ENCODE results near the gene ARFGAP3.

ARFGAP3 gene

GRCh38 chr22:42857845-42858481, 890 bp upstream of the ARFGAP3 start:
- peak; percentile 50 for DNase-seq

- DNase-seq: no peak
Measured at GRCh38 chr22:42856179-42856864, 751 bp downstream of the ARFGAP3 start.

- no peak for DNase-seq
Measured at GRCh38 chr22:42855721-42856120, 1.4 kb downstream of the ARFGAP3 start.

GRCh38 chr22:42855211-42855610, 1.9 kb downstream of the ARFGAP3 start:
- no peak for DNase-seq

GRCh38 chr22:42848941-42849550, 8.0 kb downstream of the ARFGAP3 start:
- no peak for DNase-seq

DNA sequence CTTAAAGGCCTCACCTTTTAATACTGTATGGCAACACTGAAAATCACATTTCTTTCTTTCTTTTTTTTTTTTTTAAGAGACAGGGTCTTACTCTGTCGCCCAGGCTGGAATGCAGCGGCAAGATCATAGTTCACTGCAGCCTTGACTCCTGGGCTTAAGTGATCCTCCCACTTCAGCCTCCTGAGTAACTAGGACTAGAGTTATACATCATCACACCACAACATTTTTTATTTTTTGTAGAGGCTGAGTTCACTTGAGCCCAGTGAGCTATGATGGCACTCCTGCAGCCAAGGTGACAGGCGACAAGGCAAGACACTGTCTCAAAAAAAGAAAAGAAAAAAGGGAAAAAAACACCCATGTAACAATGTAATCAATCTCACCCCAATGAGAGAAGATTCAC, 10.0 kb downstream of the ARFGAP3 start:
- no peak for DNase-seq

GRCh38 chr22:42844756-42845155, 12.3 kb downstream of the ARFGAP3 start:
- no peak for DNase-seq

DNA sequence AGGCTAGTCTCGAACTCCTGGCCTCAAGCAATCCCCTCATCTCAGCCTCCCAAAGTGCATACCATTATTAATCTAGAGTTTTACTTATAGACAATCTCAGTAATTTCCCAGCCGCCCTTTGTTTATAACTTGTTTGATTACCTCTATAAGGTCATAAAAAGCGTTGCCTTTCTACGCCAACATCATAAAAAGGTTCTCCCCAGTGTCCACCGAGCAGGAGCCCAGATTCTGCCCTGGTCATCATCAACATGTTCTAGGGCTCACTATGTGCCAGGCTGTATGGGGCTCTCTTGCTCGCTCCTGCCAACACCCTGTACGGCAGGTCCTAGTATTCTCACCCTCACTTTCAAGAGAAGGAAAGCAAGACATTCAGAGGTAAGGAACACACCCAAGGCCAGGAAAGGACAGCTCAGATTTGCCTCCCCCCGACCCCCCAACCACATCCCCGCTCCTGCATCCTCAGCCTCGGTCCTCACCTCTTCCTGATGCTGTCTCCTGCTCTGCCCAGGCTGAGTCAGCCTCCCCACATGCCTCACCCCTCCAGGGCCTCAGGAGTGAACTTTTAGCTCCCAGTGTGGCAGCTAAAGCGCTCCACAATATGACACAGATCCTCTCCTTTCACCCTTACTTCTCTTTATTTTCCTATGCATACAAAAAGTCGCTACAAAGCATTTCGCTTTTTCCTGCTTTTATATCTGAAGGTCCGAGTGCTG, 14.3 kb downstream of the ARFGAP3 start:
- no peak for DNase-seq

DNA sequence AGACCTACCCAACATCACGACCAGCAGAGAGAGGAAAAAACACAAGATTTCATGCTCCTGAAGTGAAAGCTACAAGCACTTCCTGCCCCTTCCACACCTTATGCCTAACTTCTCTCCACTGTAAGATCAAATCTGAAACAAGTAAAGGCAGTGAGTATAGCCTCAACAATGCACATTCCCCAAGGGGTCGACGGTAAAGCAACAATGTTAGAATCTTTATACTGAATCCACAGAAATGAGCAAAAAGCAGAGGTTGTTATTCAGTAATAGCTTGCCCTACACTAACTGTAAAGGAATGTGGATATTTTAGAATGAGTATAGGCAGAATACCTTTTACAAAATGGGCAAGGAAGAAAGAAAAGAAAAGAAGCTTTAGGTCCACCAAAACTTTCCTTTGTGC, 15.6 kb downstream of the ARFGAP3 start:
- DNase-seq: no peak

DNA sequence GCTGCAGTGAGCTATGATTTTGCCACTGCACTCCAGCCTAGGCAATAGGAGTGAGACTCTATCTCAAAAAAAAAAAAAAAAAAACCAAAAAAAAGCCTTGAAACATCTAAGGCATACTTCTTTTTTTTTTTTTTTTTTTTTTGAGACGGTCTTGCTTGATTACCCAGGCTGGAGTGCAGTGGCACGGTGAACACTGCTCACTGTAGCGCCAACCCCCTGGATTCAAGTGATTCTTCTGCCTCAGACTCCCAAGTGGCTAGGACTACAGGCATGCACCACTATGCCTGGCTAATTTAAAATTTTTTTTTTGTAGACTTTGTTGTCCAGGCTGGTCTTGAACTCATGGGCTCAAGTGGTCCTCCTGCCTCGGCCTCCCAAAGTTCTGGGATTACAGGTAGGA, 19.5 kb downstream of the ARFGAP3 start:
- DNase-seq: no peak

- DNase-seq: no peak
Measured at GRCh38 chr22:42836026-42836425, 21.0 kb downstream of the ARFGAP3 start.

DNA sequence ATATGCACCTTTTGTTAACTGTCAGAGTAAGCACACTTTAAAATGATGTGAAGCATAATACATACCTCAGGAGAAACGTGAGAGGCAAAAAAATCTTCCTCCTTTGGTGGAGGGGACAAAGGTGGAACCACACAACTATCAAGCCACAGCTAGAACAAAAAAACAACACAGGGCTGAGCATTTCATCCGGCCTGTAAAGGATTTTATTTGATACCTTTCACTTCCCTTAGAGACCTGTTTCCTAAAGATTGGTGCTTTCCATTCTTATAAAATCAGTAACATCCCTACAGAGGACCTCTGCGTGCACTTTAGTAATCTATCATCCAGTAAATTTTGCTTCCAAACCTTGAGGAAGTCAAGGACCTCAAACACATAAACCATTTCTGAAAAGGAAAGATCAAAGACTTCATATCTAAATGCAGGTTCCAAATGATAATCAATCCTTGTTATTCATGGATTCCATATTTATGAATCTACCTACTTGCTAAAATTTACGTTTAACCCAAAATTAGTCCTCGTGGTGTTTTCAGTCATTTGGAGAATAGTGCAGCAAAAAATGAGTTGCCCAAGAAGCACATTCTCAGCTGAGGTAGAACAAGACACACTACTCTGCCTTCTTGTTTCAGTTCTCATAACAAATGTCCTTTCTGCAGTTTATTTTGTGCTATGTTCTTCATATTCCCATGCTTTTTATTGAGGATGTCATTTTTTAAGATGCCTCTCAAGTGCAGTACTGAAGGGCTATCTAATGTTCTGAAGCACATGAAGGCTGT, 22.7 kb downstream of the ARFGAP3 start:
- no peak for DNase-seq

- no peak for DNase-seq
Measured at GRCh38 chr22:42833104-42833503, 24.0 kb downstream of the ARFGAP3 start.

DNA sequence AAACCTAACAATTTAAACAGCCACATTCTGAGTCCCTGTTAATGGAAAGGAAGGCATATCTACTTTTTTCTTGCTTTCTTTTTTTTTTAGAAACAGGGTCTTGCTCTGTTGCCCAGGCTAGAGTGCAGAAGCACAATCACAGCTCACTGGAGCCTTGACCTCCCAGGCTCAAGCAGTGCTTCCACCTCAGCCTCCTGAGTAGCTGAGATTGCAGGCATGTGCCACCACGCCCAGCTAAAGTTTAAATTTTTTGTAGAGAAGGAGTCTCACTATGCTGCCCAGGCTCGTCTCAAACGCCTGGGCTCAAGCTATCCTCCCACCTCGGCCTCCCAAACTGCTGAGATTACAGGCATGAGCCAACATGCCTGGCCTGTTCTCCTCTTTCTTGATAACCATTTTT, 25.4 kb downstream of the ARFGAP3 start:
- DNase-seq: no peak

DNA sequence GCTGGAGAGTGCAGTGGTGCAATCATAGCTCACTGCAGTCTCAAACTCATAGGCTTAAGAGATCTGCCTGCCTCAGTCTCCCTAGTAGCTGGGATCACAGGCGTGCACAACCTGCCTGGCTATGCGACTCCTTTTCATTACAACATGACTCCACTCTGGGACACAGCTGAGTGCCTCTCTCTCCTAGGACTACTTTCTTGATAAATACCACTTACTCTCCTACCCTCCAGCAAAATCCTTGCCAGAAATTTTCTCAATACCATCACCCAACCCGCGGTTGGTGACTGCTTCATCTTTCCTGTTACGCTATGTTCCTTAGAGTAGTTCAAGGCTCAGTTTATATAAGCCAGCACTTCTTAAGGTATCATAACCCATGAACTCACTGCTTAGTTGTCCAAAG, 26.9 kb downstream of the ARFGAP3 start:
- DNase-seq: no peak

GRCh38 chr22:42829302-42829701, 27.8 kb downstream of the ARFGAP3 start:
- no peak for DNase-seq

DNA sequence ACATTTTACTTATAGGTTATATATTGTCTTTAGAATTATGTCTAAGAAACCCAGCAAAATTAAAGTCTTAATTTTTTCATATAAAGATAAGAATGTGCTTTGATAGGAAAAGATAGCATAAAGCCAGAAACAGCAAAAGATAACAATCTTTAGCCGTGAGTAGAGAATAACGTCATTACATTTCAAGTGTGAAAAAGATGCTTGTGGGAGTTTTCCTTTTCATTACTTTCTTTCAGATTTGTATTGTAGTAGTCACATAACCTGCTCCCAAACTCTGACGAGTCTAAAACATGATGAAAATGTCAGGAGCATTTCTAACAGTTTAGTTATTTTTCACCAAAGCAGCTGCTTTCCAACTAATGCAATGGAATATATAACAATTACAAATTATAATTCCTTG, 31.3 kb downstream of the ARFGAP3 start:
- DNase-seq: no peak

GRCh38 chr22:42821386-42821785, 35.7 kb downstream of the ARFGAP3 start:
- no peak for DNase-seq

- no peak for DNase-seq
Measured at GRCh38 chr22:42820045-42820763, 36.9 kb downstream of the ARFGAP3 start.

- no peak for DNase-seq
Measured at GRCh38 chr22:42819412-42820044, 37.5 kb downstream of the ARFGAP3 start.

GRCh38 chr22:42817556-42817955, 39.5 kb downstream of the ARFGAP3 start:
- DNase-seq: no peak

- no peak for DNase-seq
Measured at GRCh38 chr22:42816336-42816735, 40.7 kb downstream of the ARFGAP3 start.

All from NCI-H1092 (cell line).